WI38 (cell line): ENCODE results near the gene PRKAR1B.
"Not testable (repeated sequence)": the region's sequence is repeated elsewhere in the genome, so short reads cannot be mapped to it uniquely, and the experiment has no call there.

Source experiments
- H3K4me3 ChIP-seq: 2 replicates; pipeline ENCODE4 v1.5.1; 2011; ENCODE audit warnings: low read depth, mild to moderate bottlenecking, control low read depth, low read length
- CTCF ChIP-seq: IDR thresholded peaks from 2 replicates; pipeline ENCODE4 v1.5.1; 2012; ENCODE audit warnings: low read depth, mild to moderate bottlenecking, control low read depth, low read length

PRKAR1B gene

DNA sequence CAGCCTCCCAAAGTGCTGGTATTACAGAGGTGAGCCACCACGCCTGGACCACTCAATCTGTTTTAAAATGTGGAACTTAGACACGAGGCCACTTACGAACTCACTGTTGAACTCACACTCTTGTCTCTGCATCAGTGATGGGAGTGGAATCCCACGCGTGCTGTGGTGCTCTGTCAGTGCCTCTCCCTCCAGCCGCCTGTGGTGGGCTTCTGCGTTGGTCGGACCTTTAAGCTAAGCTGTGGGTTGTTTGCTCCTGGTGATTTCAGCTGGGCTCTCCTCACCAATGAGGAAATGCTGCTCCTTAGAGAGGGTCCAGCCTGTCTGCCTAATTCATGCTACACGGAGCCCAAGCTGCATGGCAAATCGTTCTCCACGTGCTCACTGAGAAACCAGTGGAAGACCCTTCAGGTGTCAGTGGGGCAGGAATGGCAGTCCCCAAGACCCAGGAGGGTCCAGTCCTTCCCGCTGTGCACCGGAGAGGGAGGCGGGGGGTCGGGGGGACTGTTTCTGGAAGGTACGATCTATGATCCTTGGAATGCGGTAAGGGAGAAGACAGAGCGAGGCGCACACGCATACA, 17.9 kb upstream of the PRKAR1B start:
- no peak overlapping the region for H3K4me3 ChIP-seq
- no peak for TF ChIP-seq CTCF

DNA sequence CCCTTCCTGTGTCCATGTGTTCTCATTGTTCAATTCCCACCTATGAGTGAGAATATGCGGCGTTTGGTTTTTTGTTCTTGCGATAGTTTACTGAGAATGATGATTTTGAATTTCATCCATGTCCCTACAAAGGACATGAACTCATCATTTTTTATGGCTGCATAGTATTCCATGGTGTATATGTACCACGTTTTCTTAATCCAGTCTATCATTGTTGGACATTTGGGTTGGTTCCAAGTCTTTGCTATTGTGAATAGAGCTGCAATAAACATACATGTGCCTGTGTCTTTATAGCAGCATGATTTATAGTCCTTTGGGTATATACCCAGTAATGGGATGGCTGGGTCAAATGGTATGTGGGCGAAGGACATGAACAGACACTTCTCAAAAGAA, 17.0 kb upstream of the PRKAR1B start:
- not testable (repeated sequence) for H3K4me3 ChIP-seq

DNA sequence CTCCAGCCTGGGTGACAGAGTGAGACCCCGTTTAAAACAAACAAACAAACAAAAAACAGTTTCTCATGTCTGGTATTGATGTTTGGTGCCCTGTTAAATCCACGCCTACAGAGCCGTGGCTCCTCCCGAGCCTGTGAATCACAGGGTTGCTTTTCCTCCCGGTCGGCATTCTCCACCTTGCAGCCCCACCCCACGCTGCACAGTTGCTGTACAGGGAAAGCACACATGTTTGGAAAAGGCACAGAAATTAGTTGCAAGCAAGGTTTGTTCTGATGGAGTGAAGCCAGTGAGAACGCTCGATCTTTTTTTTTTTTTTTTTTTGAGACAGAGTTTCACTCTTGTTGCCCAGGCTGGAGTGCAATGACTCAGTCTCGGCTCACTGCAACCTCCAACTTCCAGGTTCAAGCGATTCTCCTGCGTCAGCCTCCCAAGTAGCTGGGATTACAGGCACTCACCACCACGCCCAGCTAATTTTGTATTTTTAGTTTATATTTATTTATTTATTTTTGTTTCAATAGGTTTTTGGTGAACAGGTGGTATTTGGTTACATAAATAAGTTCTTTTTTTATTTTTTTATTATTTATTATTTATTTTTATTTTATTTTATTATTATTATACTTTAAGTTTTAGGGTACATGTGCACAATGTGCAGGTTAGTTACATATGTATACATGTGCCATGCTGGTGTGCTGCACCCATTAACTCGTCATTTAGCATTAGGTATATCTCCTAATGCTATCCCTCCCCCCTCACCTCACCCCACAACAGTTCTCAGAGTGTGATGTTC, 16.5 kb upstream of the PRKAR1B start:
- not testable (repeated sequence) for H3K4me3 ChIP-seq

- TF ChIP-seq CTCF = no peak
- no peak overlapping the region for H3K4me3 ChIP-seq
Measured at GRCh38 chr7:742791-743190, 15.7 kb upstream of the PRKAR1B start.

DNA sequence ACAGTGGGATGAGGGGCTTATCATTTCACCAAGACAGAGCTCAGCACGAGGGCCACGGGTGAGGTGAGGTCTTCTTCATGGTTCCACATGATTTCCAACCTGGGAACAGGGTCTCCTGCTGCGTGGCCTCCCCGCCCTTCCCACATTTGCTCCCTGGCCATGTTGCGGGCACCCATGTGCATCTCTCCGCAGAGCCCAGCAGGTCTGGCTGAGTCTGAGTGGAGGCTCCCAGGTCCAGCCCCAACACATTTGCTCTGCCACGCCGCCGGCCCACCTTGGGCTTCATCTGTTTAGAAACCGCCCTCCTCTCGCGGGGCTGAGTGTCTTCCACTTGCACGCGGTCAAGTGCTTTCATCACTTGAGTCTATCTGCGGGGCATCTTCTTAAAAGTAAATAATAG, 14.8 kb upstream of the PRKAR1B start:
- TF ChIP-seq CTCF = no peak
- H3K4me3 ChIP-seq = no peak overlapping the region

DNA sequence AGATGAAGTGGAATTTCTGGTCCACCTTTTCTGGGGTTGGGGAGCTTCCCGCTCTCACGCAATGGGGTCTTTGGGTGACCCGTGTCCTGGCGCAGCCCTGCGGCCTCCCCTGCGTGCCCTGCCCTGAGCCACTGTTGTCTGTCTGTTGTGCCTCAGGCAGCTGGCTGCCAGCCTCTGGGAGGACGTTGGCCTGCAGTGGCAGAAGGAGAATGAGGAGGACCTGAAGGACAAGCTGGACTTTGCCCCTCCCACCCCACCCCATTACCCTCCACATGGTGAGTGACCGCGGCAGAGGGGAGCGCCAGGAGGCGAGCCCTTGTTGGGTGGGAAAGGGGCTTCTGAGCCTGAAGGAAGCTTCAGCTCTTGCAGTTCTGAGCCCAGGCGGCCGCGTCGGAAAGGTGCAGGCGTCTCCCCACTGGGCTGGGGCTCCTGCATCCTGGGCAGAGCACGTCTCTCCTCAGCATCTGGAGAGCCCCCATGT, 14.2 kb upstream of the PRKAR1B start:
- TF ChIP-seq CTCF = no peak
- H3K4me3 ChIP-seq = no peak overlapping the region

DNA sequence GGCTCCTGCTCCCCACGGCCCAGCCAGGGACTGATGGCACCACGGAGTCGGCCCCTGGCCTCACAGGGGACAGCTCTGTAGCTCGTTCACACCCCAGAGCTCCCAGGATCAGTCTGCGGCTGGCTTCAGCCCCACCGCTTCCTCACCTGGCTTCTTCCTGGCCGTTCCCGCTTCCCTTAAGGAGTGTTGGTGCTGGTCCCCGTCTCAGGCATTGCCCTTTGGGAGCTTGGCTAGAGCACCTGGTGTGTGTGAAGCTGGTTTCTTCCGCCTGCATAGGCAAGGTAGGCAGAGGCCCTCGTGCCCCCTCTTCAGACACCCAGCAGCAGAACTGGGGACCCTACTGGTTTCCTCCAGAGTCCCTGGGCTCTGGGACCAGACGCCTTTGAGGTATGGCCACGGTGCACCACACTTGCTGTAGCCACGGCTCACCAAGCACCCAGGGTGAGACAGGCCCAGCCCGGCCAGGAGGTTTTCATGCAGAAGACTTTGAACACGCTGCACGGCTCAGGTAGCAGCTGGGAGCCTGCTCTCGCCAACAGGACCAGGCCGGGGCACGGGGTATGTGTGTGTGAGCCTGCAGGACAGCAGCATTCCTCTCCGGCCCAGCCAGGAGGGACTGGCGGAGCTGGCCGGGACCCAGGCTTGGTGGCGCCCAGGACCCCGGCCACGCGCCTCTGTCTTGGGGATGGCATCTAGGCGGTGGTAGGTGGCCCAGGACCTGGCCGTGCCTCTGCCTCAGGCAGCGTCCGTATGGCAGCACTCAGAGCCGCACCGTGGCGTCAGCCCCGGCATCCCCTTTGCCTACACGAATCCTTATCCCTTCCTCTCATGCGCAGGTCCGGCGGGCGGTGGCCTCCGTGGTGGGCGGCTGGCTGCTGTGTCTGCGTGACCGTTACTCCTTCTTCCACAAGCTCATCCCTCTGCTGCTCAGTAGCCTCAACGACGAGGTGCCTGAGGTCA, 13.2 kb upstream of the PRKAR1B start:
- H3K4me3 ChIP-seq = no peak overlapping the region
- TF ChIP-seq CTCF = no peak

- no peak for TF ChIP-seq CTCF
- no peak overlapping the region for H3K4me3 ChIP-seq
Measured at GRCh38 chr7:739455-739982, 12.4 kb upstream of the PRKAR1B start.
